Colon (tissue), 2 donors: Measurements from ENCODE around the gene CIT.

Source experiments
- FAIRE-seq: peaks from 2 replicates; lab custom pipeline; 2012; peaks lifted over from hg19 to GRCh38; lab: Jason Lieb, UNC
- donor health status: control.
- donor health status: control.

CIT gene

GRCh38 chr12:119804011-119804641 lies 73.0 kb downstream of the CIT start:
- no peak for FAIRE-seq

DNA sequence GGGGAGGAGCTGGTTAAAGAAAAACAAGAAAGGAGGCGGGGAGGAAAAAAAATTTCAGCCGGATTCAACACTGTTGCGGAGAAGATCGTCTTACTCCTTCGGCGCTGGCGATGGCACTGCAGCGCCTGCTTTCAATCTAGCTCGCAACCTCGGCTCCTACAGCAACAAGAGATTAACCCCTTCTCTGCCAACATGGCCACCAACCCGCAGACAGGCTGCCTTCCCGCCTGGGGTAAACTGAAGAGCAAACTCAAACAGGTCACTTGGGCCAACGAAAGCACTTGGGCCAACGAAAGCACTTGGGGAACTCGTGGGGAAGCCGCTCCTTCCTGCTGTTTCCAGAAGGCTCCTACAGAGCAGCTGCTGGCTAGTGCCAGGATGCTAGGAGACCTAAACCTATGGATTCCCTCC lies 73.7 kb downstream of the CIT start:
- FAIRE-seq, result no peak

GRCh38 chr12:119802472-119802871 lies 74.6 kb downstream of the CIT start:
- no peak for FAIRE-seq

DNA sequence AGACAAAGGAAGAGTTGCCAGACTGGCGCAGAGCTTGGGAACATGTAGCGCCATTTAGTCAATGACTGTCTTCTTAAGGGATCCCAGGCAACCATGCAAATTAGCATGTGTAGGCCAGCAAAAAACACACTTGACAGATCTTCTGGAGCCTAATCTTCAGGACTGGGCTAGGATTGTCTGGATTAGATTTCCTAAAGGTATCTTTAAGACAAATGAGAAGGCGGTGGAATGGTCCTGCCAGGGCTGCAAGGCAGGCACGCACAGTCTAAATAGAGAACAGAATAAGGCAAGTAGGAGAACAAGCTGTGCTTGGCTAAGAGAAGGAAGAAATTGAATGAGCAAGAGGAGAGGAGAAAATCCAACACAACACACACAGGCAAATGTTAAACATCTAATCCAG lies 80.0 kb downstream of the CIT start:
- no peak for FAIRE-seq

DNA sequence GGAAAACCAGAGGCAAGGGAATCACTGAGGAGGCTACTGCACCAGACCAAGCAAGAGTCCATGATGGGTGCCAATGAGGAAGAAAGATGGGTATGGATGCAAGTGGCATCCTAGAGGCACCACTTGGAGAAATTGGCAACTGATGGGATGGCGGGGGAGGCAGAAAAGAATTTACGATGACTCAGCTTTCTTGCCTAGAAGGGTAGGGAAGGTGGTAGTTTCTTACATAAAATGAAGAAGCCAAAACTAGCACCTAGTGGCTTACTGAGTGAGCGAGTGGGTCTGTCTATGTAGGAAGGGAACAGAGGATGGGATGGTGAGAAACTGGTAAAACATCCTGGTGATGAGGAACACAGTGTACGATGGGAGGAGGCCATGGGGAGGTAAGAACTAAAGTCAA lies 80.8 kb downstream of the CIT start:
- FAIRE-seq, result no peak

- no peak for FAIRE-seq
These were observed 85.7 kb downstream of the CIT start for GRCh38 chr12:119791453-119791852.

DNA sequence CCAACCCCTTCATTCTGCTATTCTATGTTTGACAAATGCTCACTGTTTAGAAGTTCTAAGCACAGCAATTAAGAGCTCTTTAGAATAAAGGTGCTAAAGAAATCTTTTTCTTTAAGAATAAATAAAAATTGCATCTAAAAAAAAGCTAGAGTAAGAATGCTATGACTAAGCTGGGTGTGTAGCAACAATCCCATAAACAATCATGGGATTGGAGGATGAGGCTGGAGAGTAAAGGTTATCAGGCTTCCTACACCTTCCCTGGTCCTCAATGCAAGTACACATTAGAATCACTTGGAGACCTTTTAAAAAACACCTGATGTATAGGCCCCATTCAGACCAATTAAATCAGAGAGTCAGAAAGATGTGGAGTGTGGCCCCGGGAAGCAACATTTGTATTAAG lies 88.3 kb downstream of the CIT start:
- no peak for FAIRE-seq

DNA sequence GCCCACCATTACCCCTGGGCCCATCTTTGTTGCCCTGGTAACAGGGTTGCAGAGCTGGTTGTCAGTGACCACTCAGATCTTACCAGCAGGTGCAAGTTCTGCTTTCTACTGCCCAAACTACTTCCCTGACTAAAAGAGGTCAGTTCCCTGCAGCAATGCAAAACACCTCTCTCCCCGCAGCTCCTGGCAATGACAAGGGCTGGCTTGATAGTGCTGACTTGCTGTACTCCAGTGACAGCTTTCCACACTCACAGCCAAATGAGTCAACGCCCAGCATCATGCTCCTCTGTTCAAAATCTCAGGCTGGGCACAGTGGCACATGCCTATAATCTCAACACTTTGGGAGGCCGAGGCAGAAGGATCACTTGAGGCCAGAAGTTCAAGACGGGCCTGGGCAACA lies 90.6 kb downstream of the CIT start:
- no peak for FAIRE-seq

GRCh38 chr12:119784673-119785072 lies 92.4 kb downstream of the CIT start:
- FAIRE-seq, result no peak

DNA sequence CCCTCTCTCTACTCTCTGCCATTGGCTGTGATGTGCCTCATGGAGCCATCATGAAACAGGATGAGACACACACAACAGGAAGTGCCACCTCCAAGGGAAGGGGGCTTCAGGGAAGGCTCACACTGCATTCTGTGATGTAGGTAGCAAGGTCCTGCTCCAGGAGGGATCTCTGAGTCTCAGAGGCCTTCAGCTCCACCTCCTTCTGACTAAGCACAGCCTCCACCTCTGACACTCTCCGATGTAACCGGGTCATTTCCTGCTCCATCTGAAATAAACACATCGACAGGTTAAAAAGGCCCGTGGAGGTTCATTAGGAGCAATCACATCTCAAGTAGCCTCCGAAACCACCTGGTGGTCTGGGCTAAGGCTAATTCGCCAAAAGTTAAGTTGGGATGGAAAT lies 93.3 kb downstream of the CIT start:
- FAIRE-seq, result no peak

DNA sequence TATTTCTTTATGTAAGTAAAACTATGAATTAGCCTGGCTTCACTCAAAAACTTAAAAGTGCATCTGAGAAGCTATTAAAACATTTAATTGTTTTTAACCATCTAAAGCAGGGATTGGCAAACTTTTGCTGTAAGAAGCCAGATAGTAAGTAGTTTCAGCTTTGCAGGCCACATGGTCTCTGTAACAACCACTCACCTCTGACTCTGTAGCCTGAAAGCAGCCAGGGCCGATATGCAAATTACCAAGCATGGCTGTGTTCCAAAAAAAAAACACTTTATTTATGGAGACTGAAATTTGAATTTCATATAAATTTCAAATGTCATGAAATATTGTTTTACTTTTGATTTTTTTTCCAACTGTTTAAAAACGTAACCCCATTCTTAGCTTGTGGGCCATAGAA lies 95.3 kb downstream of the CIT start:
- FAIRE-seq, result no peak

DNA sequence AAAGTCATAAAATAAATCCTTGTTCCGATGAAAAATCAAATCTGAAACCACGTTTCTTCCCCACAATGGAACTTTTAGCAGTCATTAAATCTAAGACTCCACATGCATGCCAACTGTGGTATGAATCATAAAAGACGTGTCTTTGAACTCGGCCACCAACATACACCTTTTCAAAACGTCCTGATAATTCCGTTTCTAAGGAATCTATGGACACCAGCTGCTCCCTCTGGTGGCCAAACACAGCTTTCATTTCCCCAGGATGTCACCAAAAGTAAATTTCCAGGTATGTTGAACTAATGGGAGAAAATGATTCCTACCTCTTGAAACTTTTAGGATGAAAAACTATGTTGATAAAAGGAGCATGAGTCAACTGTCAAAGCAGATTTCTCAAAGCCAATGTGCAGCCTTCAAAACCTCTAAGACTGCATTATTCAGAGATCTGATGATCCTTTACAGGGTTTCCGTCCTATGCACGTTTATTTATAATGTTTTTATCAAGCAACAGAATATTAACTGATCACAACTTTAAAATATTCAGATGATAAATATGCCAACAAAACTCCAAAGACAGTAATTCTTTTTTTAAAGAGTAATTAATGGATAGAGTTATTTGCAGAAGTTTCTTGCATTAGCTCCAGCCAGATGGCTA lies 96.2 kb downstream of the CIT start:
- no peak for FAIRE-seq

- FAIRE-seq, result no peak
These were observed 101.7 kb downstream of the CIT start for GRCh38 chr12:119775246-119775895.

GRCh38 chr12:119772431-119772830 lies 104.7 kb downstream of the CIT start:
- FAIRE-seq, result no peak

DNA sequence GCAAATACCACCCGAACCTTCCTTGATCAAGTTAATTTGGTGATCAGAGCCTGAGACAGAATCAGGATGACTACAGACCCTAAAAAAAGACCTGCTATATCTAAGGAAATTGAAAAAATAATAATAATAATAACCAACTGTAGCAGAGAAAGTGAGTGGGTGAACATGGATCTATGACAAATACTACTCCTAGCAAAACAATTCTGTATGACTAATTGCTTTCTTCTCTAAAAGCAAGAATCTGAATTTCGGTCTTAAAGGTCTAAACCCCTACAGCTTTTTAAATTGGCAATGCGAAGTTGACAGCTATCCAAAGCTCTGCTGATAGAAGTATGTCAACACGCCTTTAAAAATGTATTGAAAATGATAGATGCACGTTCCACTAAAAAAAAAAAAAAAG lies 107.0 kb downstream of the CIT start:
- FAIRE-seq, result no peak

DNA sequence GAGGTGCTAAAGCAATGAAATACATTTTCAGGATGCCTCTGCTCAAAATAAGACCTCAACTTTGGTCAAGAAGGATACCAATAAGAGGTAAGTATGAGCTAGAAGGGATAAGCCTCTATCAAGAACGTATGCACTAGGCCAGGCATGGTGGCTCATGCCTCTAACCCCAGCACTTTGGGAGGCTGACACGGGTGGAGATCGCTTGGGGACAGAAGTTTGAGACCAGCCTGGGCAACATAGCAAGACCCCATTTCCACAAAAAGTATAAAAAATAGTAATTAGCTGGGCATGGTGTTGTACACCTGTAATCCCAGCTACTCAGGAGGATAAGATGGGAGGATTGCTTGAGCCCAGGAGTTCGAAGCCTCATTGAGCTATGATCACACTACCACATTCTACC lies 114.5 kb downstream of the CIT start:
- no peak for FAIRE-seq

GRCh38 chr12:119758722-119759121 lies 118.4 kb downstream of the CIT start:
- no peak for FAIRE-seq

GRCh38 chr12:119758234-119758633 lies 118.9 kb downstream of the CIT start:
- FAIRE-seq, result no peak

GRCh38 chr12:119751961-119752360 lies 125.2 kb downstream of the CIT start:
- FAIRE-seq, result no peak

- no peak for FAIRE-seq
These were observed 127.5 kb downstream of the CIT start for GRCh38 chr12:119749666-119750065.

DNA sequence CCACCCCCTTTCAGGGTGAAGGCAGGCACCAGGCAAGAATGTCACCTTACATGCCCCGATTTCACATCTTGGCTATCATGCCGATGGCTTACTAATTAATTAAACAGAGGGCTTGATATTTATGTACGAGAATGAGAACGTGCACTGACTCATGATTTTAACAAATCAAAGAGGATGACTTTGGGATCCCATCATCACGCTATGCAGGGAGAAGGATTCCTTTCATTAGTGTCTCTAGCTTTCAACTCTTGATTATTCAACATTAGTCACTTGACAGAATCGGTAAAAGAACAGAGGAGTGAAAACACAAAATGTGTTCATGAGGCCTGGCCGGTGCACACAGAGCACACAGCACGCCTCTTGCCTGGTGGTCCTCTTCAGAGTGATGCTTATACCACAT lies 128.6 kb downstream of the CIT start:
- no peak for FAIRE-seq

- FAIRE-seq, result no peak
These were observed 131.0 kb downstream of the CIT start for GRCh38 chr12:119746169-119746568.

DNA sequence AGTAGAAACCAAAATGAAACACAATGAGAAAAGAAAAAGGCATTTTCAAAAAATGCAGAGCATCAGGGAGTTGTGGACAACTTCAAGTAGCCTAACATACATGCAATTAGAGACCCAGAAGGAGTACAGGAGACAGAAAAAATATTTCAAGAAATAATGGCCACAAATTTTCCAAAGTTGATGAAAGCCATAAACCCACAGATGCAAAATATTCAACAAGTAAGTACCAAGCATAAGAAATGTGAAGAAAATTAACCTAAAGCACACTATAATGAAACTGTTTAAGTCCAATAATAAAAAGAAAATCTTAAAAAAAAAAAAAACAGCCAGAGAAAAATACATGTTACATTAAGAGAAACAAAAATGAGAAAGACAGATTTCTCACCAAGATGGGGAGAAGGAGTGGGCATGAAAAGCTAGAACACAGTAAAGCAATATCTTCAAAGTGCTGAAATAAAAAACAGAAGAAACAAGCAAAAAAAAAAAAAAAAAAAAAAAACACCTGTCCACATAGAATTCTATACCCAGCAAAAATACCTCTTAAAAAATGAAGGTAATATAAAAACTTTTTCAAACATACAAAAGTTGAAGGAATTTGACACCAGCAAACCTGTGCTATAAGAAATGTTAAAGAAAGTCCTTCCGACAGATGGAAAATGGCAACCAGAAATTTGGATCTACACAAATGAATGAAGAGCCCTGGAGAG lies 132.1 kb downstream of the CIT start:
- no peak for FAIRE-seq
